Mesenchymal stem cell (in vitro differentiated cells and primary cell): Measurements from ENCODE around the gene ERFE.

Experiments used
- DNase-seq: peaks from one replicate; pipeline ENCODE4 v3.0.0-alpha.2; 2013
- H2AFZ ChIP-seq: one replicate; pipeline ENCODE4 v1.6.1; 2013; ENCODE audit warnings: low read depth, mild to moderate bottlenecking, control low read depth, inconsistent platforms, low read length, moderate library complexity
- H2AK5ac ChIP-seq: 2 replicates; pipeline ENCODE4 v1.6.1; 2013; ENCODE audit warnings: low read length, moderate library complexity, mild to moderate bottlenecking, inconsistent platforms; ENCODE audit not compliant: severe bottlenecking
- H2BK120ac ChIP-seq: one replicate; pipeline ENCODE4 v1.6.1; 2013; ENCODE audit warnings: low read depth, mild to moderate bottlenecking, inconsistent platforms, low read length, moderate library complexity
- H2BK12ac ChIP-seq, 2 experiments: one replicate each; pipeline ENCODE4 v1.6.1; 2013; ENCODE audit warnings: inconsistent platforms in 2 of 2, low read length in 2 of 2, mild to moderate bottlenecking in 2 of 2, moderate library complexity in 2 of 2, control low read depth in 1 of 2
- H2BK15ac ChIP-seq: one replicate; pipeline ENCODE4 v1.6.1; 2013; ENCODE audit warnings: mild to moderate bottlenecking, low read depth, inconsistent platforms; ENCODE audit not compliant: poor library complexity, severe bottlenecking
- H2BK5ac ChIP-seq: 2 replicates; pipeline ENCODE4 v1.6.1; 2013; ENCODE audit warnings: low read depth, mild to moderate bottlenecking, low read length, control low read depth, inconsistent platforms; ENCODE audit not compliant: poor library complexity, severe bottlenecking
- H3K14ac ChIP-seq, 2 experiments: one replicate each; pipeline ENCODE4 v1.6.1; 2013; ENCODE audit warnings: inconsistent platforms in 2 of 2, low read length in 2 of 2, control low read depth in 1 of 2, mild to moderate bottlenecking in 1 of 2, moderate library complexity in 1 of 2
- H3K18ac ChIP-seq, 2 experiments: one replicate each; pipeline ENCODE4 v1.6.1; 2013; ENCODE audit warnings: inconsistent platforms in 2 of 2, low read length in 2 of 2, control low read depth in 1 of 2, low read depth in 1 of 2, mild to moderate bottlenecking in 1 of 2
- H3K23ac ChIP-seq, 2 experiments: one replicate each; pipeline ENCODE4 v1.6.1; 2013; ENCODE audit warnings: inconsistent platforms in 2 of 2, low read length in 2 of 2, mild to moderate bottlenecking in 2 of 2, moderate library complexity in 2 of 2, control low read depth in 1 of 2
- H3K27ac ChIP-seq: 2 replicates; pipeline ENCODE4 v1.5.1; 2013; ENCODE audit warnings: mild to moderate bottlenecking, moderate library complexity, low read length, control low read depth, inconsistent platforms; ENCODE audit not compliant: poor library complexity, severe bottlenecking
- H3K27me3 ChIP-seq, 2 experiments: 2 replicates each; pipeline versions ENCODE4 v1.6.1 to v1.7.0; 2013; ENCODE audit warnings: low read length in 2 of 2, mild to moderate bottlenecking in 2 of 2, moderate library complexity in 2 of 2, control low read depth in 1 of 2, inconsistent platforms in 1 of 2; ENCODE audit not compliant: control insufficient read depth in 1 of 2, insufficient read depth in 1 of 2
- H3K36me3 ChIP-seq, 2 experiments: 2 replicates each; pipeline versions ENCODE4 v1.6.1 to v1.7.0; 2013; ENCODE audit warnings: low read length in 2 of 2, control low read depth in 1 of 2, inconsistent platforms in 1 of 2, low read depth in 1 of 2, mild to moderate bottlenecking in 1 of 2; ENCODE audit not compliant: insufficient read depth in 2 of 2, control insufficient read depth in 1 of 2
- H3K4ac ChIP-seq, 2 experiments: one replicate each; pipeline ENCODE4 v1.6.1; 2013; ENCODE audit warnings: inconsistent platforms in 2 of 2, low read length in 2 of 2, mild to moderate bottlenecking in 2 of 2, moderate library complexity in 2 of 2, control low read depth in 1 of 2, low read depth in 1 of 2
- H3K4me1 ChIP-seq: 2 replicates; pipeline ENCODE4 v1.6.1; 2013; ENCODE audit warnings: low read depth, low read length, control low read depth; ENCODE audit not compliant: control insufficient read depth, insufficient read depth
- H3K4me2 ChIP-seq: 2 replicates; pipeline ENCODE4 v1.6.1; 2013; ENCODE audit warnings: low read length, mild to moderate bottlenecking, inconsistent platforms; ENCODE audit not compliant: poor library complexity, severe bottlenecking
- H3K4me3 ChIP-seq, 2 experiments: 2 replicates each; pipeline versions ENCODE4 v1.5.1 to v1.7.0; 2013; ENCODE audit warnings: low read length in 2 of 2, mild to moderate bottlenecking in 2 of 2, control low read depth in 1 of 2, low read depth in 1 of 2; ENCODE audit not compliant: insufficient read depth in 1 of 2
- H3K79me1 ChIP-seq: replicated peaks from 2 replicates; pipeline ENCODE4 v1.6.1; 2013; ENCODE audit warnings: mild to moderate bottlenecking, control low read depth, low read length, inconsistent platforms; ENCODE audit not compliant: poor library complexity, severe bottlenecking
- H3K9ac ChIP-seq: 2 replicates; pipeline ENCODE4 v1.7.0; 2013; ENCODE audit warnings: mild to moderate bottlenecking, low read length, moderate library complexity
- H3K9me3 ChIP-seq: 2 replicates; pipeline ENCODE4 v1.7.0; 2013; ENCODE audit warnings: mild to moderate bottlenecking, low read length; ENCODE audit not compliant: control insufficient read depth
- H4K8ac ChIP-seq: one replicate; pipeline ENCODE4 v1.6.1; 2013; ENCODE audit warnings: inconsistent platforms, mild to moderate bottlenecking, low read length, moderate library complexity
- H4K91ac ChIP-seq: one replicate; pipeline ENCODE4 v1.6.1; 2013; ENCODE audit warnings: mild to moderate bottlenecking, low read length, inconsistent platforms
- WGBS: methylation state at CpG from one replicate; pipeline ENCODE4 v1.1.7; 2013; ENCODE audit warnings: mixed read lengths; 5-methylcytosine and 5-hydroxymethylcytosine counted together

ERFE gene

DNA sequence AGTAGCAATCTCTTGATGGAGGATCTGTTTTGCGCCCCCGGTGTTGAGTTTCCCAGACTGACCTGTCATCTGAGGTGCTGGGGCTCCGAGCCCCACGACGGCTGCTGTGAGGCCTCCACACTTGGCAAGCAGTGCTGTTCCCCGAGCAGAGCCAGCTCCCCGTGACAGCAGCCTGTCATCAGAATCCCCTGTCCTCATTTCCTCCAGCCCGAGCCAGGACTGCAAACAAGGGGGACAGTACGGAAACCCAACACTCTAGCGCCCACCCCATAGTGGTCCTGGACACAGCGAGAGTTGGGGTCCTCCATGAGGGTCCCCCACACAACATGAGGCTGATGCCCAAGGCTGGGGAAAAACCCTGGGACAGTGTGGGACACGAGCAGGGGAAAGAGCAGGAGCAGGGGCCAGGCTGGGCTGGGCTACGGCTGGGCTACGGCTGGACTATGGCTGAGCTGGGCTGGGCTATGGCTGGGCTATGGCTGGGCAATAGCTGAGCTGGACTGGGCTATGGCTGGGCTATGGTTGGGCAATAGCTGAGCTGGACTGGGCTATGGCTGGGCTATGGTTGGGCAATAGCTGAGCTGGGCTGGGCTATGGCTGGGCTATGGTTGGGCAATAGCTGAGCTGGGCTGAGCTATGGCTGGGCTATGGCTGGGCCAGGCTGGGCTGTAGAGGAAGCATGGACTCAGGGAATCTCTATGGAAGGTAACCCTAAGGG lies 21.8 kb upstream of the ERFE start:
- Histone ChIP-seq H3K23ac (no peak overlapping the region), H3K9me3 (no peaks in the 10 kb centered on the region), H4K8ac (peak overlapping the region; percentile 85), H3K14ac (peak overlapping the region in 1 of 2 experiments; percentile 44), H2AK5ac (no peak overlapping the region), H3K79me1 (no peaks in the 10 kb centered on the region), H3K4me1 (peaks cover 29% of the 10 kb centered on the region), H3K18ac (peak overlapping the region; percentile 74 to 80), H3K36me3 (no peaks in the 10 kb centered on the region), H2BK120ac (no peak overlapping the region), H3K27me3 (no peaks in the 10 kb centered on the region), H2BK12ac (peak overlapping the region; percentile 0 to 83), H3K4me2 (no peak overlapping the region), H2BK15ac (no peak overlapping the region), H3K27ac (no peak overlapping the region), H3K4ac (peak overlapping the region in 1 of 2 experiments; percentile 28), H3K4me3 (peak overlapping the region in 1 of 2 experiments; percentile 62), H2AFZ (no peak overlapping the region), H3K9ac (peak overlapping the region; percentile 67), H4K91ac (peak overlapping the region; percentile 65), H2BK5ac (no peak overlapping the region)
- 89% methylated on average over 14 of the region's 14 CpGs for WGBS
- peak; percentile 83 for DNase-seq

DNA sequence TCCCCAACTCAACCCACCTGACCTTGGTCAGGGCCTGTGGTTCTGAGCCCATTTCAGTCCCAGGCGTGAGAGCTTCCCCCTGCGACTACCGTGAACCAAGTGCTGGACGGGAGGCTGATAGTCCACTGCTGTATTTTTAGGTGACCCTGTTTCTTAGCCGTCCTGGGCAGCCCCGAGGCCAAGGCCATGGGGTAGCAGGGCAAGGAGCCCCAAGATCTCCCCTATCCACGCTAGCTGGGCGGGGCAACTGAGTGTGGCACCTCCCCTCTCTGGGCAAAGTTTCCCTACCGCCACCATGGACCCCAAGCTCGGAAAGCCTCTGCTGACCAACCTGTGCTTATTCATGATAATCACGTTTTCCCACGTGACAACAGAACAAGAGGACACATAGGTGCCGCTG lies 20.9 kb upstream of the ERFE start:
- no peaks in the 10 kb centered on the region for H3K36me3 ChIP-seq

DNA sequence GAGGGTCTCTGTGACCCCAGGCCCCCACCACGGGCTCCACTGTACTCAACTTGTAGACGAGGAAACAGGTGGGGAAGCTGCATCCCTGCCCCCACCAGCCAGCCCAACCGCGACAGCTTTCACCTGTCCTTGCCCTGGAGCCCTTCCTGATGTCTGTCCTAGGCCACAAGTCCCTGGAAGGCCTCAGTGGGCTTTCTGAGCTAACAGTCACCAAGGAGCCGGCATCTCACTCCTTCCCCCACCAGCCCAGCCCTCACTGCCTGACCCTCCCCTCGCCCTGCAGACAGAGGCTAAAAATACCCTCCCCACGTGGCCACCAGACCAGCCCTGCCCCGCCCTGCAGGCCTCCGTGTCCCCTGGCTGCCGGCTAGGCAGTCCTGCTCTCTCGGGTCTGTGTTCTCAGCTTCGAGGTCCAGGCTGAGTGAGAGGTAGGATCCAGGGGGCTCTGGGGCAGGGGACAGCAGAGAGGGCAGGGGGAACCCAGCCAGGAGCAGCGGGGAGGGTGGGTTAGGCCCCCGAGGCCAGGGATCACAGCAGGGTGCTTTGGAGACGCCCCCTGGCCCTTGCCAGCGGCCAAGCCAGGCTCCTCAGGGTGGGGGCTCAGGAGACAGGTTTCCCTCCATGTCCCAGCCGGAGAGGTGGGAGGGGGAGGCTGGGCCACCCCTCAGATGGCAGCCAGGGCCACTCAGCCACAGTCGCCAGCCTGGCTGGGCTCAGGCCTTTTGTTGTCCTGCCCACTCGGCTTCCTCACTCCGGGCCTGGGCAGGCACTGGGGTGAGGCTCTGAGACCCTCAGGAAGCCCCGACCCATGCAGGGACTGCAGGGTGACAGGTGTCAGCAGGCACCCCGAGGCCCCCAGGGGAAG lies 20.2 kb upstream of the ERFE start, which contains the start of gene KLHL30:
KLHL30 (plus strand) TSS at position 338 of the 865 bp plus-strand sequence. CDS start 2,087 bp downstream, outside the sequence.
- H3K4ac ChIP-seq = peak within 1 kb of the TSS; percentile 7 to 54
- no peaks in the 10 kb centered on the region for H3K27me3 ChIP-seq
- no peaks in the 10 kb centered on the region for H3K79me1 ChIP-seq
- no peak within 1 kb of the TSS for H3K9ac ChIP-seq
- H2BK120ac ChIP-seq = no peak within 1 kb of the TSS
- no peaks in the 10 kb centered on the region for H3K9me3 ChIP-seq
- H3K4me3 ChIP-seq = no peak within 1 kb of the TSS
- WGBS = 81% methylated on average over 21 of the region's 22 CpGs
- H2BK12ac ChIP-seq = peak within 1 kb of the TSS in 1 of 2 experiments; percentile 68
- DNase-seq = no peak
- H3K4me2 ChIP-seq = no peak within 1 kb of the TSS
- H2BK15ac ChIP-seq = peak within 1 kb of the TSS; percentile 12
- no peak within 1 kb of the TSS for H2BK5ac ChIP-seq
- H3K27ac ChIP-seq = no peak within 1 kb of the TSS
- peak within 1 kb of the TSS; percentile 65 to 74 for H3K18ac ChIP-seq
- H4K91ac ChIP-seq = peak within 1 kb of the TSS; percentile 64
- H3K14ac ChIP-seq = peak within 1 kb of the TSS in 1 of 2 experiments; percentile 57
- no peak within 1 kb of the TSS for H2AK5ac ChIP-seq
- H4K8ac ChIP-seq = peak within 1 kb of the TSS; percentile 55
- peak within 1 kb of the TSS; percentile 33 for H2AFZ ChIP-seq
- no peak within 1 kb of the TSS for H3K23ac ChIP-seq
- H3K4me1 ChIP-seq = peaks cover 42% of the 10 kb centered on the region
- no peaks in the 10 kb centered on the region for H3K36me3 ChIP-seq

More for the DNA sequence above, 20.9 kb upstream of the ERFE start:
- Histone ChIP-seq H2AFZ (no peak overlapping the region), H2AK5ac (no peak overlapping the region), H3K27me3 (no peaks in the 10 kb centered on the region), H3K79me1 (no peaks in the 10 kb centered on the region), H3K9ac (no peak overlapping the region), H3K14ac (no peak overlapping the region), H2BK15ac (no peak overlapping the region), H3K18ac (peak overlapping the region in 1 of 2 experiments; percentile 74), H2BK5ac (no peak overlapping the region), H3K23ac (no peak overlapping the region), H4K91ac (no peak overlapping the region), H3K4me1 (peaks cover 36% of the 10 kb centered on the region), H4K8ac (peak overlapping the region; percentile 22), H3K4me2 (no peak overlapping the region), H3K4me3 (no peak overlapping the region), H3K9me3 (no peaks in the 10 kb centered on the region), H2BK12ac (peak overlapping the region in 1 of 2 experiments; percentile 68), H2BK120ac (no peak overlapping the region), H3K27ac (no peak overlapping the region), H3K4ac (peak overlapping the region; percentile 7 to 54)
- no peak for DNase-seq
- WGBS = 96% methylated on average over 13 of the region's 13 CpGs
